ENCODE data around the gene ATP5PO.
"Not testable (repeated sequence)": the region's sequence is repeated elsewhere in the genome, so short reads cannot be mapped to it uniquely, and the experiment has no call there.

ATP5PO gene

DNA sequence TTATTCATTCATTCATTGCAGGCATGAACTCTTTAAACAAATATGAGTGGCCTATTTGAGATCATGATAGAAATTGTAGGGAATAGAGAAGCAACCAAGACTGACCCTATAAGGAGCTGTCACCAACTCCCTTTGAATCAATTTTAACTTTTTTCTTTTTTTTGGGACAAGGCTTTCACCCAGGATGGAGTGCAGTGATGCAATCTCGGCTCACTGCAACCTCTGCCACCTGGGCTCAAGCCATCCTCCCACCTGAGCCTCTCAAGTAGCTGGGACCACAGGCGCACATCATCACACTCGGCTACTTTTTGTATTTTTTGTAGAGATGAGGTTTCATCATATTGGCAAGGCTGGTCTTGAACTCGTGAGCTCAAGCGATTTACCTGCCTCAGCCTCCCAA lies 17.1 kb upstream of the ATP5PO start:
- no peaks in the 10 kb centered on the region for H3K9me3 ChIP-seq (ENCODE audit: control insufficient read depth, insufficient read depth, low read length)
- H3K9me2 ChIP-seq (replicated peaks; ENCODE audit: control insufficient read depth, low read length): no peaks in the 10 kb centered on the region
- H3K4me1 ChIP-seq (ENCODE audit: control insufficient read depth, low read length): peaks cover 13% of the 10 kb centered on the region
- no peaks in the 10 kb centered on the region for H3K79me2 ChIP-seq (ENCODE audit: control insufficient read depth, low read length)
- no peaks in the 10 kb centered on the region for H3F3A ChIP-seq (ENCODE audit: control insufficient read depth, insufficient read depth)
- H4K20me1 ChIP-seq (ENCODE audit: control insufficient read depth, insufficient read depth, low read depth, low read length): no peaks in the 10 kb centered on the region
- H3K27me3 ChIP-seq (ENCODE audit: control insufficient read depth, low read length): no peaks in the 10 kb centered on the region
- H3K4me3 ChIP-seq (ENCODE audit: low read length): no peak overlapping the region
- H3K4me2 ChIP-seq (ENCODE audit: low read length): no peak overlapping the region
- TF ChIP-seq, protein P1, sequence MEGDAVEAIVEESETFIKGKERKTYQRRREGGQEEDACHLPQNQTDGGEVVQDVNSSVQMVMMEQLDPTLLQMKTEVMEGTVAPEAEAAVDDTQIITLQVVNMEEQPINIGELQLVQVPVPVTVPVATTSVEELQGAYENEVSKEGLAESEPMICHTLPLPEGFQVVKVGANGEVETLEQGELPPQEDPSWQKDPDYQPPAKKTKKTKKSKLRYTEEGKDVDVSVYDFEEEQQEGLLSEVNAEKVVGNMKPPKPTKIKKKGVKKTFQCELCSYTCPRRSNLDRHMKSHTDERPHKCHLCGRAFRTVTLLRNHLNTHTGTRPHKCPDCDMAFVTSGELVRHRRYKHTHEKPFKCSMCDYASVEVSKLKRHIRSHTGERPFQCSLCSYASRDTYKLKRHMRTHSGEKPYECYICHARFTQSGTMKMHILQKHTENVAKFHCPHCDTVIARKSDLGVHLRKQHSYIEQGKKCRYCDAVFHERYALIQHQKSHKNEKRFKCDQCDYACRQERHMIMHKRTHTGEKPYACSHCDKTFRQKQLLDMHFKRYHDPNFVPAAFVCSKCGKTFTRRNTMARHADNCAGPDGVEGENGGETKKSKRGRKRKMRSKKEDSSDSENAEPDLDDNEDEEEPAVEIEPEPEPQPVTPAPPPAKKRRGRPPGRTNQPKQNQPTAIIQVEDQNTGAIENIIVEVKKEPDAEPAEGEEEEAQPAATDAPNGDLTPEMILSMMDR (IDR thresholded peaks at IDR 0.05; ENCODE audit: low read depth, low read length, poor library complexity, severe bottlenecking): no peak
- no peak for TF ChIP-seq EZH2phosphoT487 (IDR thresholded peaks at IDR 0.05; ENCODE audit: borderline replicate concordance, low read length)
- H3K36me3 ChIP-seq (ENCODE audit: control insufficient read depth, low read length): no peaks in the 10 kb centered on the region
- no peak overlapping the region for H3K27ac ChIP-seq (ENCODE audit: low read depth, low read length)

DNA sequence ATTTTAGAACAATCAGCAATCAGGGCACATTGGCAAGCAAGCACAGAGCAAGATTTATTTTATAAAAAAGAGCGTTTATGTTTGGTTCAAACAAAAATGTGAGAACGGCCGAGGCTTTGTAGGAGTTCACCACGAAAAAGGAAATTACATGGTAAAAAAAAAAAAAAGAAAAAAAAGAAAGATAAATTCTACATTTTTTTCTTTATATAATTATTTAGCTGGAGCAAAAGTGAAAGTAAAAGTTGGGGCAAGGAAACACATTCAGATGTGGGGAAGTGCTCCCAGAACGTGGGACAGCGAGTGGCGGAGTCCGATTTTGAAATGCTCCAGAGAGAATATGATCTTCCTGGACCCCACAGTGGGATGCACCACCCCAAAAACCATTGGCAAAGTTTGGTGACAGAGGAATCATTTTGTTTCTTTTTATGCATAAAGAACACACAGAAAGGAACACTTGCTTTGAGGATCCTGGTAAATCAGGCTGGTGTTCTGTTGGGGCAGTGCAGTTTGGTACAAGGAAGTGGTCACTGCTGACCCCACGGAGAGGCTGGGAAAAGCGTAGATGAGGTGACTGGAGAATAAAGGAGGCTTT lies 16.3 kb upstream of the ATP5PO start:
- H3K27ac ChIP-seq (ENCODE audit: low read depth, low read length): no peak overlapping the region
- H3F3A ChIP-seq (ENCODE audit: control insufficient read depth, insufficient read depth): no peaks in the 10 kb centered on the region
- H3K27me3 ChIP-seq (ENCODE audit: control insufficient read depth, low read length): no peaks in the 10 kb centered on the region
- H3K4me3 ChIP-seq (ENCODE audit: low read length): peak overlapping the region; percentile 43
- H3K9me3 ChIP-seq (ENCODE audit: control insufficient read depth, insufficient read depth, low read length): no peaks in the 10 kb centered on the region
- H3K4me2 ChIP-seq (ENCODE audit: low read length): peak overlapping the region; percentile 42
- no peaks in the 10 kb centered on the region for H4K20me1 ChIP-seq (ENCODE audit: control insufficient read depth, insufficient read depth, low read depth, low read length)
- TF ChIP-seq EZH2phosphoT487 (IDR thresholded peaks at IDR 0.05; ENCODE audit: borderline replicate concordance, low read length): no peak
- TF ChIP-seq, protein P1 (IDR thresholded peaks at IDR 0.05; ENCODE audit: low read depth, low read length, poor library complexity, severe bottlenecking): no peak
- H3K4me1 ChIP-seq (ENCODE audit: control insufficient read depth, low read length): peaks cover 4% of the 10 kb centered on the region
- H3K36me3 ChIP-seq (ENCODE audit: control insufficient read depth, low read length): no peaks in the 10 kb centered on the region
- H3K79me2 ChIP-seq (ENCODE audit: control insufficient read depth, low read length): no peaks in the 10 kb centered on the region
- H3K9me2 ChIP-seq (replicated peaks; ENCODE audit: control insufficient read depth, low read length): no peaks in the 10 kb centered on the region

- not testable (repeated sequence) for H3K4me3 ChIP-seq (ENCODE audit: low read length); H3K9me3 ChIP-seq (ENCODE audit: control insufficient read depth, insufficient read depth, low read length); H3F3A ChIP-seq (ENCODE audit: control insufficient read depth, insufficient read depth); H3K79me2 ChIP-seq (ENCODE audit: control insufficient read depth, low read length); H3K27ac ChIP-seq (ENCODE audit: low read depth, low read length); H3K4me1 ChIP-seq (ENCODE audit: control insufficient read depth, low read length); H3K36me3 ChIP-seq (ENCODE audit: control insufficient read depth, low read length); H3K27me3 ChIP-seq (ENCODE audit: control insufficient read depth, low read length); H4K20me1 ChIP-seq (ENCODE audit: control insufficient read depth, insufficient read depth, low read depth, low read length); H3K4me2 ChIP-seq (ENCODE audit: low read length); H3K9me2 ChIP-seq (replicated peaks; ENCODE audit: control insufficient read depth, low read length)
These were observed 15.6 kb upstream of the ATP5PO start for GRCh38 chr21:33931052-33931798.

DNA sequence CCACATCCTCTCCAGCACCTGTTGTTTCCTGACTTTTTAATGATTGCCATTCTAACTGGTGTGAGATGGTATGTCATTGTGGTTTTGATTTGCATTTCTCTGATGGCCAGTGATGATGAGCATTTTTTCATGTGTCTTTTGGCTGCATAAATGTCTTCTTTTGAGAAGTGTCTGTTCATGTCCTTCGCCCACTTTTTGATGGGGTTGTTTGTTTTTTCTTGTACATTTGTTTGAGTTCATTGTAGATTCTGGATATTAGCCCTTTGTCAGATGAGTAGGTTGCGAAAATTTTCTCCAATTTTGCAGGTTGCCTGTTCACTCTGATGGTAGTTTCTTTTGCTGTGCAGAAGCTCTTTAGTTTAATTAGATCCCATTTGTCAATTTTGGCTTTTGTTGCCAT lies 10.6 kb upstream of the ATP5PO start:
- H3K9me2 ChIP-seq (replicated peaks; ENCODE audit: control insufficient read depth, low read length); H3K4me2 ChIP-seq (ENCODE audit: low read length); H3K9me3 ChIP-seq (ENCODE audit: control insufficient read depth, insufficient read depth, low read length); H3F3A ChIP-seq (ENCODE audit: control insufficient read depth, insufficient read depth); H4K20me1 ChIP-seq (ENCODE audit: control insufficient read depth, insufficient read depth, low read depth, low read length); H3K27ac ChIP-seq (ENCODE audit: low read depth, low read length); H3K4me3 ChIP-seq (ENCODE audit: low read length); H3K36me3 ChIP-seq (ENCODE audit: control insufficient read depth, low read length); H3K27me3 ChIP-seq (ENCODE audit: control insufficient read depth, low read length); H3K79me2 ChIP-seq (ENCODE audit: control insufficient read depth, low read length): not testable (repeated sequence)
- peaks cover 13% of the 10 kb centered on the region for H3K4me1 ChIP-seq (ENCODE audit: control insufficient read depth, low read length)

Measured in DOHH2 (cell line).